ENCODE results near the gene MAST4.

The MAST4 gene

DNA sequence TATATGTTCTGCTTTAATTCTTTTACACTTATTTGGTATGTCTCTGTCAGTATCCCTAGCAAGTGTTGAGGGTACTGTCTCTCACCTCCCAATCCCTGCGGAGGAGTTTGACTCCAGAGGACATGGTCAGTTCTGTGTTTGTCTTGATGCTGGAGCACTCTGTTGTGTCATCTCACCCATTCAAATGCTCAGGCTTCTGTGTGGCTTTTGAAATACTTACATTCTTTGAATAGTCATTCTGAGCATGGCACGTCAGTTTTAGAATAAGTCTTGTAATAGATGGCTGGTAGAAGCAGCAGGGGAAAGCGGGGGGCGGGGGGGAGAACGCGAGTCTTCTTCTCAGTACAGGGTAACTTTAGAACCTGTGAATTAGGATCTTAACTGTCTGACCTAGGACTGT lies 12.3 kb downstream of the MAST4 start:
- no peak overlapping the region for H3K4me3 ChIP-seq (ENCODE audit: low read depth, low read length)
- TF ChIP-seq, protein P1, sequence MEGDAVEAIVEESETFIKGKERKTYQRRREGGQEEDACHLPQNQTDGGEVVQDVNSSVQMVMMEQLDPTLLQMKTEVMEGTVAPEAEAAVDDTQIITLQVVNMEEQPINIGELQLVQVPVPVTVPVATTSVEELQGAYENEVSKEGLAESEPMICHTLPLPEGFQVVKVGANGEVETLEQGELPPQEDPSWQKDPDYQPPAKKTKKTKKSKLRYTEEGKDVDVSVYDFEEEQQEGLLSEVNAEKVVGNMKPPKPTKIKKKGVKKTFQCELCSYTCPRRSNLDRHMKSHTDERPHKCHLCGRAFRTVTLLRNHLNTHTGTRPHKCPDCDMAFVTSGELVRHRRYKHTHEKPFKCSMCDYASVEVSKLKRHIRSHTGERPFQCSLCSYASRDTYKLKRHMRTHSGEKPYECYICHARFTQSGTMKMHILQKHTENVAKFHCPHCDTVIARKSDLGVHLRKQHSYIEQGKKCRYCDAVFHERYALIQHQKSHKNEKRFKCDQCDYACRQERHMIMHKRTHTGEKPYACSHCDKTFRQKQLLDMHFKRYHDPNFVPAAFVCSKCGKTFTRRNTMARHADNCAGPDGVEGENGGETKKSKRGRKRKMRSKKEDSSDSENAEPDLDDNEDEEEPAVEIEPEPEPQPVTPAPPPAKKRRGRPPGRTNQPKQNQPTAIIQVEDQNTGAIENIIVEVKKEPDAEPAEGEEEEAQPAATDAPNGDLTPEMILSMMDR (IDR thresholded peaks at IDR 0.05; ENCODE audit: low read depth, low read length) = no peak
- no peaks in the 10 kb centered on the region for H3K9me3 ChIP-seq
- DNase-seq = no peak
- H3K4me1 ChIP-seq = no peaks in the 10 kb centered on the region
- H3K36me3 ChIP-seq = no peaks in the 10 kb centered on the region
- no peaks in the 10 kb centered on the region for H3K27me3 ChIP-seq

- H3K4me3 ChIP-seq (ENCODE audit: low read depth, low read length) = no peak overlapping the region
- H3K4me1 ChIP-seq = no peaks in the 10 kb centered on the region
- no peaks in the 10 kb centered on the region for H3K9me3 ChIP-seq
- DNase-seq = no peak
- H3K36me3 ChIP-seq = no peaks in the 10 kb centered on the region
- H3K27me3 ChIP-seq = no peaks in the 10 kb centered on the region
- TF ChIP-seq, protein P1 (IDR thresholded peaks at IDR 0.05; ENCODE audit: low read depth, low read length) = no peak
Observed at GRCh38 chr5:66609615-66610014, 13.4 kb downstream of the MAST4 start.

DNA sequence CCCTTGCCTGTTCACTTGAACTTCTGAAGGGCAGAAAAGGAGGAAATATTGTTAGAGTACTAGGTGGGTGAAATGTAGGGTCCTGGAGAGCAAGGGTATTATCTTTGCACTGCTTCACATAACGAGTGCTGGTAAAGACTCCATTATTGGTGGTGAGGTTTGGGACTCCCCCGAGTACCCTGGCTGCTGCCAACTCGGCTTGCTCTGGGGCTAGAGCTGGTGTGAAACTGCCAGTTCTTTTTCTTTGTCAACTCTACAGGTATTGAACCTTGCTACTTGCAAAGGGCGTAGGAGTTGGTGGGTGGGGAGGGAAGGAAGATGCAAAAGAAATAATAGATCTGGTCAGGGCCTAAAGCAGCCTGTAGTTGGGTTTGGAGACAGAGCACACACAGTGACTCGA lies 16.0 kb downstream of the MAST4 start:
- Histone ChIP-seq H3K27me3 (no peaks in the 10 kb centered on the region), H3K36me3 (no peaks in the 10 kb centered on the region), H3K9me3 (no peaks in the 10 kb centered on the region), H3K4me3 (ENCODE audit: low read depth, low read length) (no peak overlapping the region), H3K4me1 (no peaks in the 10 kb centered on the region)
- no peak for DNase-seq
- TF ChIP-seq, protein P1 (IDR thresholded peaks at IDR 0.05; ENCODE audit: low read depth, low read length) = no peak

DNA sequence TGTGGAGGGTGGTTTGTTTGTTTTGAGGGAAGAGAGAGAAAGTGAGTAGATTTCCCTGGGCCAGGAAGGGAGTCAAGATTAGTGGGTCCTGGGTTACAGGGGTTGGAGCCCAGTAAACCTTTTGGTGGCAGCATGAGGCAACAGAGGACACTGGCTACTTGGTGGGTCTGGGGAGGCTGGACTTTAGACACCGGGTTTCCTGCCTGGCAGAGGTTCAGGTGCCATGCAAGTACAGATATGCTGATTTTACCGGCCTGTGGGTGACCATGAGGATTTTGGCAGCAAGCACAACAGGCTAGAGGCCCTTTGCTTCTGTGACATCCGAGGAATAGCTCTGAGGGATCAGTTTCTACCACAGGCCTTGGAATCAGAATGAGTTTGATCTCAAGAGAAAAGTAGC lies 18.9 kb downstream of the MAST4 start:
- no peak for DNase-seq
- H3K27me3 ChIP-seq = no peaks in the 10 kb centered on the region
- H3K9me3 ChIP-seq = no peaks in the 10 kb centered on the region
- TF ChIP-seq, protein P1 (IDR thresholded peaks at IDR 0.05; ENCODE audit: low read depth, low read length) = no peak
- no peak overlapping the region for H3K4me3 ChIP-seq (ENCODE audit: low read depth, low read length)
- H3K4me1 ChIP-seq = no peaks in the 10 kb centered on the region
- no peaks in the 10 kb centered on the region for H3K36me3 ChIP-seq

DNA sequence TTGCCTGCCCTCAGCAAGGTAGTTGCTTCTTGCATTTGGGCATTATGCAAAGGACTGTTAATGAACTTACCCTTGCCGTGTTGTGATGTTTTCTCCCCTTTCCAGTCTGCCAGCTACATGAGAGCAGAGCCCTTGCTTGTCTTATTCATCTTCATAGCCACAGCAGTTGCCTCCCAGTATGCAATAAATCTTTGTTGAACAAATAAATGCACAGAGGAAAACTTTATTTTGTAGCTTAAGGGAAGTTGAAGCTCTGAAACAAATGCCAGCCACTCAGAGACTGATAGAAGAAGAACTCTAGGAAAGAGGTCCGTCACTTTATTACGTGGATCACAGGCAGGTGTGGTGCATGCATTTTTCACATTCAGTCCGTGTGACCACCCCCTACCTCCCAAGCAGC lies 19.7 kb downstream of the MAST4 start:
- no peaks in the 10 kb centered on the region for H3K27me3 ChIP-seq
- H3K36me3 ChIP-seq = no peaks in the 10 kb centered on the region
- no peaks in the 10 kb centered on the region for H3K4me1 ChIP-seq
- H3K4me3 ChIP-seq (ENCODE audit: low read depth, low read length) = no peak overlapping the region
- DNase-seq = no peak
- H3K9me3 ChIP-seq = no peaks in the 10 kb centered on the region
- TF ChIP-seq, protein P1 (IDR thresholded peaks at IDR 0.05; ENCODE audit: low read depth, low read length) = no peak

DNA sequence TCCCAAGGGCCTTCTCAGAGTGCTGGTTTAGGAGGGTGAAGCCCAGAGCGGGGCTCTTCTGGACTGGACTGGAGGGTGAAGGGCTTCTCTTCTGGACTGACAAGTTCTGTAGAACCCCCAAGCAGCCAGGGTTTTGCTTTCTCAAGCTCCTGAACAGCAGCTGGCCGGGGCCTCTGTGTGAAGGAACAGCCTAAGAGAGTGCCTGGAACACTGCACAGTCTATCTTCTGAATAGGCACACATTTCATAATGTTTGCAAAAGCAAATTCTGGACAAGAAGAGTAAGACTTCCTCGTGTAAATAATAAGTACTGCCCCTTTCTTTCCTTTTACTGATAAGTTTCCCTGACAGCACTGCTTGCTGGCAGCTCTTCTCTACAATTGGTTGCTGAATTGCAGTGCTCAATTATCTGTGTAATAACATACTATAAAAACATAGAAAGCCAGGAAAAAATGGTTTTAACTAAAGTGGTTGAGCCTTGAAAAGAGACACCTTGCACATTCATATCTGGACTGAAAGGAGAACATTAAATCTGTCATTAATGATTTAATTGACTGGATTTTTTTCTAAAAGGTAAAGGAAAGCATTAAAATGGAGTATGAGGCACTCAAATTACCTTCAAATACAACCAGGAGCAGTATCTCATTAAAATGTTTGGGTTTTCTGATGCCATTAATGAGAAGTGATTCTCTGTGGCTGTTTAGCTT lies 20.5 kb downstream of the MAST4 start:
- no peaks in the 10 kb centered on the region for H3K27me3 ChIP-seq
- H3K4me1 ChIP-seq = no peaks in the 10 kb centered on the region
- H3K4me3 ChIP-seq (ENCODE audit: low read depth, low read length) = no peak overlapping the region
- TF ChIP-seq, protein P1 (IDR thresholded peaks at IDR 0.05; ENCODE audit: low read depth, low read length) = no peak
- H3K36me3 ChIP-seq = no peaks in the 10 kb centered on the region
- no peak for DNase-seq
- no peaks in the 10 kb centered on the region; the same call in 1 of the 2 replicates for H3K9me3 ChIP-seq

Data from BE2C (cell line).